GM12878 (cell line): ENCODE data around the gene TNKS2. TPM values are rescaled to one million over a fixed set of nuclear protein-coding genes. Genes with fewer than 3 reads are reported as not detected.

Experiments used
- ATAC-seq: fragments of 200-7000 bp; cut with Tn5 transposase; 3 replicates; pipeline ENCODE4 v1.9.1; 2020; ENCODE audit warnings: mild to moderate bottlenecking, moderate library complexity
- BruUV-seq: library from RNA; stranded (reverse); fragments of 400-500 nt; replicated peaks from 2 replicates; lab custom pipeline; 2021; lab: Mats Ljungman, UMichigan
- CTCF ChIA-PET: fragments of 300-600 bp; sonication (Branson Sonifier 250); formaldehyde crosslinking; extraction: SDS; loops from one replicate; lab custom pipeline; 2021; ENCODE audit warnings: inconsistent platforms; lab: Yijun Ruan, JAX
- POLR2A ChIA-PET: fragments of 350-600 bp; formaldehyde crosslinking; extraction: SDS; loops from one replicate; lab custom pipeline; 2021; ENCODE audit warnings: inconsistent platforms; lab: Charles Lee
- RAD21 ChIA-PET: fragments of 300-600 bp; sonication (Branson Sonifier 250); formaldehyde crosslinking; loops from one replicate; lab custom pipeline; 2023; ENCODE audit warnings: antibody characterized with exemption; ENCODE audit not compliant: unreplicated experiment; lab: Charles Lee
- SMC1A ChIA-PET: fragments of 300-600 bp; sonication (Branson Sonifier 250); formaldehyde crosslinking; loops from one replicate; lab custom pipeline; 2023; ENCODE audit not compliant: unreplicated experiment, uncharacterized antibody; lab: Charles Lee
- DNase-seq: peaks from one replicate; pipeline ENCODE4 v3.0.0-alpha.2; 2011; ENCODE audit warnings: low read depth, low spot score
- FAIRE-seq: peaks from 3 replicates; lab custom pipeline; 2011; peaks lifted over from hg19 to GRCh38; lab: Jason Lieb, UNC
- H2AFZ ChIP-seq: 2 replicates; pipeline ENCODE4 v1.6.0; 2011; ENCODE audit warnings: low read depth, low read length, control low read depth; ENCODE audit not compliant: control insufficient read depth
- H3K27ac ChIP-seq: 2 replicates; pipeline ENCODE4 v1.5.1; 2011; ENCODE audit warnings: control low read depth; ENCODE audit not compliant: control insufficient read depth, insufficient read depth
- H3K27me3 ChIP-seq, 2 experiments: replicated peaks in 1 of 2; 2 replicates each; pipeline versions ENCODE4 v1.6.0 to v1.6.1; 2011; ENCODE audit warnings: low read length in 1 of 2; ENCODE audit not compliant: control insufficient read depth in 2 of 2, insufficient read depth in 2 of 2
- H3K36me3 ChIP-seq, 2 experiments: 2 replicates each; pipeline ENCODE4 v1.5.1; 2011; ENCODE audit warnings: low read length in 1 of 2; ENCODE audit not compliant: control insufficient read depth in 2 of 2, insufficient read depth in 2 of 2
- H3K4me1 ChIP-seq: 2 replicates; pipeline ENCODE4 v1.6.1; 2011; ENCODE audit warnings: mild to moderate bottlenecking, low read length, moderate library complexity, mixed read lengths; ENCODE audit not compliant: control insufficient read depth, insufficient read depth
- H3K4me2 ChIP-seq: 2 replicates; pipeline ENCODE4 v1.6.0; 2011; ENCODE audit warnings: control low read depth; ENCODE audit not compliant: control insufficient read depth, insufficient read depth
- H3K4me3 ChIP-seq: fragments of 200-600 bp; sonication (generic); 2 replicates; pipeline ENCODE4 v1.5.1; 2016
- H3K79me2 ChIP-seq: 2 replicates; pipeline ENCODE4 v1.6.0; 2011; ENCODE audit warnings: low read length; ENCODE audit not compliant: control insufficient read depth, insufficient read depth
- H3K9ac ChIP-seq: 2 replicates; pipeline ENCODE4 v1.8.0; 2011; ENCODE audit warnings: low read length, control low read depth, mixed read lengths; ENCODE audit not compliant: control insufficient read depth, insufficient read depth
- H3K9me3 ChIP-seq: replicated peaks from 3 replicates; pipeline ENCODE4 v1.5.1; 2011; ENCODE audit warnings: mild to moderate bottlenecking, low read length; ENCODE audit not compliant: control insufficient read depth, insufficient read depth
- H4K20me1 ChIP-seq: 2 replicates; pipeline ENCODE4 v1.6.0; 2011; ENCODE audit not compliant: control insufficient read depth, insufficient read depth
- ATF2 ChIP-seq: IDR thresholded peaks from 2 replicates; pipeline ENCODE4 v1.6.1; 2012; ENCODE audit warnings: low read length, inconsistent platforms
- CEBPZ ChIP-seq: fragments of 150-350 bp; IDR thresholded peaks from 2 replicates; pipeline ENCODE4 v1.6.1; 2016; ENCODE audit warnings: low read depth, low read length
- FOXK2 ChIP-seq: fragments of 450-650 bp; IDR thresholded peaks from 2 replicates; pipeline ENCODE4 v1.6.1; 2017; ENCODE audit warnings: mild to moderate bottlenecking, moderate library complexity
- HDAC6 ChIP-seq: fragments of 200-600 bp; sonication (generic); IDR thresholded peaks from one replicate; pipeline ENCODE4 v1.8.0; 2017; ENCODE audit warnings: antibody characterized with exemption; ENCODE audit not compliant: unreplicated experiment
- JUNB ChIP-seq: IDR thresholded peaks from 2 replicates; pipeline ENCODE4 v1.6.1; 2016; ENCODE audit warnings: antibody characterized with exemption, mild to moderate bottlenecking
- KDM1A ChIP-seq: fragments of 200-600 bp; sonication (generic); IDR thresholded peaks from 2 replicates; pipeline ENCODE4 v1.6.1; 2016; ENCODE audit warnings: borderline replicate concordance
- PBX3 ChIP-seq: IDR thresholded peaks from 2 replicates; pipeline ENCODE4 v1.6.1; 2011; ENCODE audit warnings: mild to moderate bottlenecking, low read depth, low read length, moderate library complexity; ENCODE audit not compliant: insufficient replicate concordance
- POLR2AphosphoS5 ChIP-seq: IDR thresholded peaks from 2 replicates; pipeline ENCODE4 v1.6.1; 2011; ENCODE audit warnings: mild to moderate bottlenecking, low read length, inconsistent platforms
- RUNX3 ChIP-seq: IDR thresholded peaks from 2 replicates; pipeline ENCODE4 v1.6.1; 2012; ENCODE audit warnings: low read length, inconsistent platforms
- SIN3A ChIP-seq: IDR thresholded peaks from 2 replicates; pipeline ENCODE4 v1.6.1; 2012; ENCODE audit warnings: low read depth, low read length, improper control_type of control experiment
- TARDBP ChIP-seq: IDR thresholded peaks from 2 replicates; pipeline ENCODE4 v1.6.1; 2016; ENCODE audit warnings: borderline replicate concordance
- USF1 ChIP-seq: IDR thresholded peaks from 2 replicates; pipeline ENCODE4 v1.6.1; 2011; ENCODE audit warnings: borderline replicate concordance, low read depth, mild to moderate bottlenecking, moderate library complexity, mixed read lengths, low read length; ENCODE audit not compliant: insufficient read depth; ENCODE audit errors: extremely low read length
- ZZZ3 ChIP-seq: IDR thresholded peaks from 2 replicates; pipeline ENCODE4 v1.6.1; 2011; ENCODE audit warnings: low read depth; ENCODE audit not compliant: control insufficient read depth, insufficient read length
- WGBS: methylation state at CpG from one replicate; pipeline ENCODE4 v1.1.6; 2016; ENCODE audit warnings: low lambda C conversion rate; ENCODE audit not compliant: insufficient replicate concordance, insufficient coverage; ENCODE audit errors: missing lambda C conversion rate; 5-methylcytosine and 5-hydroxymethylcytosine counted together
- in situ Hi-C: fragments of 300-500 bp; cut with MboI; formaldehyde crosslinking; loops from 9 replicates; pipeline ENCODE4 v1.14.3; 2018; ENCODE audit warnings: mixed read lengths
- intact Hi-C: fragments of 100-400 bp; cut with micrococcal nuclease; formaldehyde crosslinking; loops from one replicate; pipeline ENCODE4 v1.14.2; 2022; ENCODE audit not compliant: unreplicated experiment
- polyA plus RNA-seq, 11 experiments: library from polyadenylated mRNA; depleted of rRNA in 4 of 11; unstranded in 6 of 11; stranded (reverse) in 5 of 11; fragments of >200 nt; fragmentation: Nextera tagmentation in 4 of 11; fragmentation: Illumina TruSeq in 1 of 11; extraction: Ambion mirVana in 4 of 11; extraction: Trizol in 1 of 11; gene quantifications; 1 replicate in 1 of 11; 2 replicates in 10 of 11; pipeline versions ENCODE4 v1.2.1 to v1.2.3, GENCODE V29; 2011 to 2016; ENCODE audit warnings: inconsistent platforms in 2 of 11, missing spikeins in 2 of 11, low read depth in 1 of 11
- total RNA-seq, 4 experiments: library from RNA; depleted of rRNA in 3 of 4; stranded (reverse); fragments of >200 nt in 3 of 4; fragmentation: Illumina TruSeq in 1 of 4; extraction: Trizol in 1 of 4; gene quantifications; 2 replicates each; pipeline versions ENCODE4 v1.2.1 to v1.2.3, GENCODE V29; 2013 to 2021

The TNKS2 gene
- total and polyA plus RNA-seq, 10 of the 15 experiments (the other 5 are each of a cell fraction or from before 2014, with no cell fraction given) = 2.9 to 24.2 (median 6.9) TPM

GRCh38 chr10:91897421-91897820, 99.2 kb downstream of the TNKS2 start:
- WGBS = 45% methylated on average over 8 of the region's 8 CpGs

More at GRCh38 chr10:91897421-91897820, 99.2 kb downstream of the TNKS2 start:
- ChIA-PET SMC1A (no interaction called here), CTCF (no interaction called here), POLR2A (no interaction called here), RAD21 (no interaction called here)
- Histone ChIP-seq H3K36me3 (no peaks in the 10 kb centered on the region), H3K9ac (no peak overlapping the region), H3K4me2 (no peak overlapping the region), H4K20me1 (no peaks in the 10 kb centered on the region), H3K27me3 (no peaks in the 10 kb centered on the region), H2AFZ (no peak overlapping the region), H3K9me3 (no peaks in the 10 kb centered on the region), H3K27ac (no peak overlapping the region), H3K4me3 (no peak overlapping the region), H3K79me2 (no peaks in the 10 kb centered on the region), H3K4me1 (no peaks in the 10 kb centered on the region; the same call in 1 of the 2 replicates)
- FAIRE-seq (no peak), DNase-seq (no peak), ATAC-seq (no peak)
- intact Hi-C loops (no loop called here), in situ Hi-C loops (no loop called here)
- no peak for TF ChIP-seq ATF2
- no peak for TF ChIP-seq FOXK2
- TF ChIP-seq CEBPZ = no peak
- TF ChIP-seq SIN3A = no peak
- TF ChIP-seq USF1 = no peak
- no peak for TF ChIP-seq TARDBP
- no peak for TF ChIP-seq POLR2AphosphoS5
- TF ChIP-seq KDM1A = no peak
- no peak for TF ChIP-seq RUNX3
- no peak for TF ChIP-seq JUNB
- TF ChIP-seq PBX3 = no peak
- no peak for TF ChIP-seq ZZZ3
- TF ChIP-seq HDAC6 = no peak
- BruUV-seq = no TSS peak
